Measurements from ENCODE around the gene VAV2. TPM values are rescaled to one million over a fixed set of nuclear protein-coding genes. Genes with fewer than 3 reads are reported as not detected.

VAV2 gene
- total RNA-seq, 1 experiment from 2014 or later: 4.4 TPM

DNA sequence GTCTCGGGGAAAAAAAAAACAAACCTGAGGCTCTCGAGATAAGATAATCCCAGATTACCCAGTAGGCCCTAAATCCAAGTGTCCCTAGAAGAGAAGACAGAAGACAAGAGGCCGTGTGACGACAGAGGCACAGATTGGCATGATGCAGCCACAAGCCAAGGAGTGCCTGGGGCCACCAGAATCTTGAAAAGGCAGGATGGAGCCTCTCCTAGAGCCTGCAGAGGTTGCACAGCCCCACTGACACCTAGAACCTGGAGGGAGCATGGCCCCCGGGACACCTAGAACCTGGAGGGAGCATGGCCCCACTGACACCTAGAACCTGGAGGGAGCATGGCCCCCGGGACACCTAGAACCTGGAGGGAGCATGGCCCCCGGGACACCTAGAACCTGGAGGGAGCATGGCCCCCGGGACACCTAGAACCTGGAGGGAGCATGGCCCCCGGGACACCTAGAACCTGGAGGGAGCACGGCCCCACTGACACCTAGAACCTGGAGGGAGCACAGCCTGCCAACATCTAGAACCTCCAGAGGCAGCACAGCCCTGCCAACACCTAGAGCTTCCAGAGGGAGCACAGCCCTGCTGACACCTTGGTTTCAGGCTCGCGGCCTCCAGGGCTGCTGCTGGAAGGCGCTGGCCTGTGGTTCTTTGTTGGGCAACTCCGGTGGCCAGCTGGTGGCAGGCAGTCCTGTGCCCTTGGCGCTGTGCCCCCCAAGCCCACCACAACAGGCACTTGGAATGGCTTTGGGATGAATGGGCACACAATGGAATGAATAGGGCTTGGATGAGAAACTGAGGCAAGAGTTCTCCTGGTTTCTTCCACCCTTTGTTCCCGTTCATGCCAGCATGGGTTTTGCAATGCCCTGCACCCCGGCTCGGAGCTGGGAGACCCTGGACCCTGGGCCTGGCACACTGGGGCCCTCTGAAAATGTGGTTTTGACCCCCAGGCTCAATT, 39.2 kb downstream of the VAV2 start:
- DNase-seq (ENCODE audit: low read depth, low spot score): no peak
- in situ Hi-C loops (cut with HindIII; ENCODE audit: low pct_unique_long_range_greater_than_20kb, low sequenced_read_pairs): no loop called here

DNA sequence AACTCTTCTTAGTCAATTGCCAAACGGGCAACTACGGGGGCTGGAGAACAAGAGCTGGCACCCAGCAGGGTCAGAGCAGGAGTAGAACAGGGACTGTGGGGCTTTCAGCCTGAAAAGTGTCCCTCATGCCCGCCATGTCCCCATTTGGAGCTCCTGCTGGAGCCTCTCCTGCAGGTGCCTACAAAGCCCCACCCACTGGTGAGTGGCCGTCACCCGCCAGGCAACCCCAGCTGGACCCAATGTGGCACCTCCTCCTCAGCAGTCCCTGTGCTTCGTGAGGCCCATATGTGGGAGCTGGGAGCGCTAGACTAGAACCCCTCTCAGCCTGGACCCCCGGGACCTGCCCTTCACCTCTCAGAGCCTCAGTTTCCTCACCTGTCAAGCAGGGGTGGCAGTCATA, 40.9 kb downstream of the VAV2 start:
- no peak for DNase-seq (ENCODE audit: low read depth, low spot score)
- in situ Hi-C loops (cut with HindIII; ENCODE audit: low pct_unique_long_range_greater_than_20kb, low sequenced_read_pairs): no loop called here

DNA sequence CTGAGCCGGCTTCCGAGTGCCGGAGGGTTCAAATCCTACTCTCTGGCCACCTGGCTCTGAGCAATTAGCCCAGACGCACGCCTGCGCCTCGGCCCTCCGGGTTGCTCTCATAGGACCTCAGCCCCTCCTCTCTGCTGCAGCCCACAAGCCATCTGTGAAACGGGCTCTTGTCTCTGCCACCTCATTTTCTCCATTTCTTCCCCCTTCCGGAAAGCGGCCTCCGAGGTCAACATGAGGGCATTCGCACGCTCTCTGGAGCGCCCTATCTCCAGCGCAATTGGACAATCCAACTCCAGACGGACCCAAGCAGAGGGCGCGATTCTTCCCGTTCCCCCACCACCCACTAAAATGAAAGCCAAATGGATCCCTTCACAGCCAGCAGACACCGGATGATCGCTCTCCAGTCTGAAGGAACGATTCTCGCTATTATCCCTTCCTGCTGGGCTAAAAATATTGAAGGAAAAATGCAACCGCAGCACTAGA, 41.5 kb downstream of the VAV2 start:
- in situ Hi-C loops (cut with HindIII; ENCODE audit: low pct_unique_long_range_greater_than_20kb, low sequenced_read_pairs): no loop called here
- DNase-seq (ENCODE audit: low read depth, low spot score): no peak

DNA sequence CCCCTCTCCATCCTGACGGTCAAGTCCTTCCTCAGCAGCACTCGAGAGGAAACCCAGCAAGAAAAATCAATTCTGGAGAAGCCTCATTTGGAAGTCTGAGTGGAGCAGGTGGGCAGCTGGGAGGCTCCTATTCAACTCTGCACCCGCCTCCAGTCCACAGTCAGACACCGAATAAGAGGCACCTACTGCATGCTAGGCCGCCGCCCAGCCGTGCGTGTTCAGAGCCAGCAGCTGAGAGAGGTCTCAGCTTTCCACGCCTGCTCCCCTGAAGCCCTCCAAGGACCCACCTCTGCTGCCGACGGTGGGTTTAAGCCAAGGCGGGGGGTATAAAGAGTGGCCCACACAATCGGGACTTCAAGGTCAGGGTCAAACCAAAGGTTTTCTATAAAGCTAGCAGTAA, 41.9 kb downstream of the VAV2 start:
- no peak for DNase-seq (ENCODE audit: low read depth, low spot score)
- in situ Hi-C loops (cut with HindIII; ENCODE audit: low pct_unique_long_range_greater_than_20kb, low sequenced_read_pairs): no loop called here

DNA sequence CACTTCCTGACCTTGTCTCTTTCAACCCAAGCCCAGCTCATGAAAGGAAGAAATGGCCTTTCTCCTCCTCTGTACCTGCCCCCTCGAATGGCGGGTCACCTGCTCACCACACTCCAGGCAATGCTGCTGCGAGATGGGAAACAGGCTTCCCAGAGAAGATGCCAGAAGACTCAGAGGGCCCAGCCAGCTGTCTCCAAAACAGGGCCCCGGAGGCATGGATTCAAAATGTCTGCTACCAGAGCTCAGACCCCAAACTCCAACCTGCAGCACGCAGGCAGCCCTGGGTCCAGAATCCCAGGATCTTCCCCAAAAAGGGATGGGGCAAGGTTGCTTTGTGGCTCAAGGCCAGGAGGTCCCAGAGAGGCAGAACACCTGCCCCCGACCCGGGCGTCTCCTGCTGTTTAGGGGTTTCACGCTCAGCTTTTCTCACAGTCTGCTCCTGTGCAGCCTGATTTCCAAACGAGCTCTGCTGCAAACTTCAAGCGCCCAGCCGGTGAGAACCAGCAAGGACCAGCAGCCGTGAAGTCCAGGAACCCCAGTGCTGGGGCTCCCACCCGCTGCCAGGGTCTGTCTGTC, 42.5 kb downstream of the VAV2 start:
- in situ Hi-C loops (cut with HindIII; ENCODE audit: low pct_unique_long_range_greater_than_20kb, low sequenced_read_pairs): no loop called here
- no peak for DNase-seq (ENCODE audit: low read depth, low spot score)

DNA sequence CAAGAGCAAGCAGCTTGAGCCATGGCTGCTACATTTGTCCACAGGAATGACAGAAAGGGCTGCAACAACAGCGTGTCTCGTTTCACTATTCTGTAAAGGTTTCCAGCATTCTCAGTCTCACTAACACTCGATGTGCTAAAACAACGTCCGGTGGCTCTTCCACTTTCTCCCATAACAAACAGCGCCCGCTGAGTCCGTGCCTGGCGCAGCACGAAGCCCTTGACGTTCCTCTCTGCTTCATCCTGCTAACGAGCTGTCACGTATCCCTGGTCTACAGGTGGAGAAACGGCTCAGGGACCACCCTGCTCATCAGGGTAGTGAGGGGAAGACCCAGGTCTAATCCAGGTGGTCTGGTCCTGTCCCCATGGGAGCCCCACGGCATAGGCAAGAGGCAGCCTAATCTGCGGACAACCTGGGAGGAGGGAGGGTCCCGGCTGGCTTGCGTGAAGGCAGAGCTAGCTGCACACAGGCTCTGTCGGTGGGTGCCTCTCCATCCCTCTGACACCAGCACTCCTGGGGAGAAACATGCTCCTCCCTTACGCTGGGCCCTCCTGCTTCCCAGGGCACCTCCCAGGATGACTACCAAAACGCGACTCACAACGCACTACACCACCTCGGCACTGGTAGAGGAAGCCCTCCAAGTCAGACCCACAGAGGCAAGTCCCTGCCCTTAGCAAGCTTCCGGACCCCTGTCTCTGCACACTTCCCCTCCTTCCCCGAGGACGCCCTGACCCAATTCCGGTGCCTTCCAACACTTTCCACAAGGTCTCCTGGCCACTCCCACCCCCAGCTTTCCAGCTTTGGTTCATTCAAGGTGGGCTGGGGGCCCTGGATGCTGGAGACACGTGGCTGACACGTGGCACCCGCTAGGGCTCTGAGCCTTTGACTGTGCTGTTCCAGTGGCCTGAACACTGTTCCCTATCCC, 43.3 kb downstream of the VAV2 start:
- no peak for DNase-seq (ENCODE audit: low read depth, low spot score)
- in situ Hi-C loops (cut with HindIII; ENCODE audit: low pct_unique_long_range_greater_than_20kb, low sequenced_read_pairs): no loop called here

DNA sequence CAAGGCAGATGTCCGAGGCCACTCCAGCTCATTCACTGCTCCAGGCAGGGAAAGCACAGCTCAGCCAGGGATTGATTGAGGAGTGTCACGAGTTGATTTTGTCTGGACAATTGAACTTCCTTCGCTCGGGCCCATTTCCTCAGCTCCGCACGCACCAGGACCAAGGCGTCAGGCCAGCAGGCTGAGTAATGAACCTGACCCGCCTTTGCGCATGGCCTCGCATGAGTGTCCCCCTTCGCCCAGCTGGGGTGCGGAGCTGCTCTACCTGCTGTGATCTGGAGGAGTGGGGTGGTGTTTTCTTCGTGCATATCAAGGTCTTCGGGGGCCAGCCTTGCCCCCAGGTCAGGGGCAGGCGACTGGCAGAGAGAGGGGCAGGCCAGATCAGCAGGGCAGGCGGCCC, 44.0 kb downstream of the VAV2 start:
- no peak for DNase-seq (ENCODE audit: low read depth, low spot score)
- in situ Hi-C loops (cut with HindIII; ENCODE audit: low pct_unique_long_range_greater_than_20kb, low sequenced_read_pairs): no loop called here

DNA sequence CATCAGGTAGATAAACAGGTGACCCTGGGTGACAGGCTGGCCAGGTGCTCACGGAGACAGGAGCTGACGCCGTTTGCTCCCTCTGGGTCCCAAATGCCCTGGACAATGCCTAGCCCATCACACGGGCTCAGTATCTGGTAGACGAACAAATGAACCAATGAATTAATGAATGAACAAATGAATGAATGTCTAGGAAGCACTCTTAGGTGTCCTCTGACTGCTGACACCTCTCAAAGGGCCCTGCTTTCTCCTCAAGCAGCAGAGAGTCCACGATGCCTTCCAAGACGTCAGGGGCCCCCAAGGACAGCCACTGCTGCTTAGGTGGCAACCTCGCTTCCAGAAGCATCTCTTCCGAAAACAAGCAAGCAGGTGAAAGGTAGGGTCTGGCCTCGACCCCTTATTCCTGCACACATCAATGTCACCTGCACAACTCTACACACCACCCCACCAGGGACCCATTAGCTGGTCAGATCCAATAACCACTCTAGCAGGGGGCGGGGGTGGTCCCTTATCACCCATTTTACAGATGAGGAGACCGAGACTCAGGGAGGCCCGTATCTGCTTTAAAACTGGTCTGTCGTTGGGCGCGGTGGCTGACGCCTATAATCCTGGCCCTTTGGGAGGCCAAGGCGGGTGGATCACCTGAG, 45.2 kb downstream of the VAV2 start:
- DNase-seq (ENCODE audit: low read depth, low spot score): no peak
- in situ Hi-C loops (cut with HindIII; ENCODE audit: low pct_unique_long_range_greater_than_20kb, low sequenced_read_pairs): no loop called here

DNA sequence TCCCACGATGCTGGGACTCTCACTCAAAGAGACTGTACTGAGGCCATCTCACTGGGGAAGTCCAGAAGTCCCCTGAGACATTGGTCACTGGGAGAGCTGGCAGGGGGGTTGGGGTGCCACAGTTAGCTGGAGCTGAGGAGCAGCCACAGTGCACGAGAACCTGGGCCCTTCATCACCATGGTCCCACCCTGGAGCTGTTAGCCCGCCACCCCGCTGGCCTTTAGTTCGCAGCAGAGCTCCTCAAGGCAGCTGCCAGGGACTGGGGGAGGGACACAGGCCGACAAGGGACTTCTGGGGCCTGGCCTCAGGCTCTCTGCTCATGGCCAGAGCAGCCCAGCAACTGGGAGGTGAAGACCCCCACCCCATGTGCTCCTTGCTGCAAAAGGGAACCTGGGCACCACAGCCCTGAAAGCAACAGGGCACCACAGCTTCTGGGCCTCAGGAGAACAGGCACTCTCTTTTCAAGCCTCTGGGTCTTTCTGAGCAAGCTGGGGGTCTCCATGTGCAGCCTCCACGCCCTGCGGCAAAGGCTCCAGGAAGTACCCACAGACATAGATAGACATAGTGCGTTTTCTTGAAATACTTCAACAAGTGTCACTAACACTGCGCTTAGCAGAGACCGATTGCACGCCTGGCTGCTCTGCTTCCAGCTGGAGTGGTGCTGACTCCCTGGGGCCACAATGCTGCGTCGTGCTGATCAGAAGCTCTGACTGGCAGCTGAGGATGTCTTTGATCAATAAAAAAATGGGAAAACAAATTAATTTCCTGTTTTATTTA, 46.0 kb downstream of the VAV2 start:
- in situ Hi-C loops (cut with HindIII; ENCODE audit: low pct_unique_long_range_greater_than_20kb, low sequenced_read_pairs): no loop called here
- DNase-seq (ENCODE audit: low read depth, low spot score): no peak

DNA sequence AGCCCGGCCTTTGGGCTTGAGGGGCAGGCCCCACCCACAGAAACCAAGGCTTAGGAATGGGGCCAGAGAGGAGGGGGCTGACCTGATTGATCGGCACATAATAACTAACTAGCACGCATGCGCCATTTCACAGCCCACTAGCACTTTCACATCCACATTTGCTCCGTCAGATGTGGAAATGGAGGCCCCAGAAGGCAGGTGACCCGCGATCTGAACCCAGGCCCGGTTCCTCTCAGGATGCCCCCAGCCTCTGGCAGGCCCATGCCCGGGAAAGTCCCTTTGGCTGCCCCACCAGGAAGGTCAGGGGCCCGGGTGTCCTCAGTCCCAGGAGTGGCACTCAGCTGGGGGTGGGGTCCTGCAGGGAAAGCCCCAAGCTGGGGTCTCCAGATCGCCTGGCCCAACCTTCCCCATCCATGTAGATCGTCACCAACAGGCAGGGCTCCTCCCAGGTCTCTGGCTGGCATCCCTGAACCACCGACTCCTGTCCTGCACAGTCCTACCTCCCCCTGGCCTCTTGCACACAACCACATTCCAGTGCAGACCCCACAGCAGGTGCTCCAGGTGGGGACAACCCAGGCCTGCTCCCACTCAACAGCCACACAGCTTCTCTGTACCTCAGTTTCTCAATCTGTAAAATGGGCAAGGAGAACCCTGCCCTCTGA, 46.7 kb downstream of the VAV2 start:
- no peak for DNase-seq (ENCODE audit: low read depth, low spot score)
- in situ Hi-C loops (cut with HindIII; ENCODE audit: low pct_unique_long_range_greater_than_20kb, low sequenced_read_pairs): no loop called here

DNA sequence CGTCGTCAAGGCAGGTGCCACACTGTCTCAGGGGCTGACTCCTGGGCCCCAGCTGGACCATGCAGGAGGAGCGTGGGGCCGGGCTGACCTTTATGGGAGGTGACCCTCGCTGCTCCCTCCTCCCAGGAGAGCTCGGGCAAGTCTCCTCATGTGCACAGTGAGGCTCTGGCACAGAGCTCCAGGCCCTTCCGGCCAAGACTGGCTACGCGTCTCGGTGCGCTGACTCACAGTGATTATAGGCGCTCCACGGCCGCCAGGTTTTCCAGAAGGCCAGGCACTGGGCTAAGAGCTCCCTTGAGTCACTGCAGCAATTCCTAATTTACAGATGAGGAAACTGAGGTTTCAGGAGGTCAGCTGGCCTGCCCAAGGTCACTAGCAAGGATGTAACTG, 47.4 kb downstream of the VAV2 start:
- no peak for DNase-seq (ENCODE audit: low read depth, low spot score)
- in situ Hi-C loops (cut with HindIII; ENCODE audit: low pct_unique_long_range_greater_than_20kb, low sequenced_read_pairs): no loop called here

DNA sequence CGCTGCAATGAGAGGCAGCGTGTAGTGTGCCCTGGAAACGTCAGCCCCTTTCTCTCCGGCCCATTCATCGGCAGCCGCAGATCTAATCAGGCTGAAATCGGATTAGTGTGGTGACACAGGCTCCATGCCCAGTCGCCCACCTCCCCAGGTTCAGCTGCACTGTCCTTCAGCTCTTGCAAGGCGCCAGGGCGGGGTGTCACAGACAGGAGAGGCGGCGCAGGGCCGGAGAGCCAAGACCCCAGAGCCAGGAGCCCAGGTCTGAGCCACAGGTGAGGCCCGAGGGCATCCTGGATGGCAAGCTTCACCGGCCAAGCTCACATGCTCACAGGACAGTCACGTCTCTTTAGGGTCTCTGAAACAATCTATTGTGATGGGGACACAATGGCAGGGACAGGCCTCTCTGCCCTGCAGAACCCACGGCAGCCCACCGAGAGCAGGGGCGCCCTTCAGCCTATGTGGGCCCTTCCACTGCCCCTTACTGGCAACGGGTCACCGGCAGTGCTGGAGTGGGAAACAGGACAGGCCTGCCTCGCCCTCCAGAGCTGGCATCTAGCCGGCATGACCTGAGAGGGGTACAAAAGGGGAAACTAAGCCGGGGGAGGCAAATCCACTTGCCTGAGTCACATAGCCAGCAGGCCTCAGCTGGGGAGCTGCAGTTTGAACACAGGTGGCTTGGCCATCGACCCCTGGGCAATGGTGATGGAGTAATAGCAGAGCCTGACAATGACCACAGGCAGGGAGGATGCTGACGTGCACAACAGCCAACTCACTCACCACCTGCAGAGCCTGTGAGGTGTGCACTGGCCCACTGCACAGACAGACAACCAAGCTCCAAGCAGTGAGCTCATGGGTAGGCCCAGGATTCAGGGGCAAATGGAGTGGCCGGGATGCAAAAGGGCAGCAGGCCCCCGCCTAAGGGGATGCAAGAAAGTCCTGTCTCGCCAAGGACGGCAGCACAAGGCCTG, 48.1 kb downstream of the VAV2 start:
- no peak for DNase-seq (ENCODE audit: low read depth, low spot score)
- in situ Hi-C loops (cut with HindIII; ENCODE audit: low pct_unique_long_range_greater_than_20kb, low sequenced_read_pairs): no loop called here

DNA sequence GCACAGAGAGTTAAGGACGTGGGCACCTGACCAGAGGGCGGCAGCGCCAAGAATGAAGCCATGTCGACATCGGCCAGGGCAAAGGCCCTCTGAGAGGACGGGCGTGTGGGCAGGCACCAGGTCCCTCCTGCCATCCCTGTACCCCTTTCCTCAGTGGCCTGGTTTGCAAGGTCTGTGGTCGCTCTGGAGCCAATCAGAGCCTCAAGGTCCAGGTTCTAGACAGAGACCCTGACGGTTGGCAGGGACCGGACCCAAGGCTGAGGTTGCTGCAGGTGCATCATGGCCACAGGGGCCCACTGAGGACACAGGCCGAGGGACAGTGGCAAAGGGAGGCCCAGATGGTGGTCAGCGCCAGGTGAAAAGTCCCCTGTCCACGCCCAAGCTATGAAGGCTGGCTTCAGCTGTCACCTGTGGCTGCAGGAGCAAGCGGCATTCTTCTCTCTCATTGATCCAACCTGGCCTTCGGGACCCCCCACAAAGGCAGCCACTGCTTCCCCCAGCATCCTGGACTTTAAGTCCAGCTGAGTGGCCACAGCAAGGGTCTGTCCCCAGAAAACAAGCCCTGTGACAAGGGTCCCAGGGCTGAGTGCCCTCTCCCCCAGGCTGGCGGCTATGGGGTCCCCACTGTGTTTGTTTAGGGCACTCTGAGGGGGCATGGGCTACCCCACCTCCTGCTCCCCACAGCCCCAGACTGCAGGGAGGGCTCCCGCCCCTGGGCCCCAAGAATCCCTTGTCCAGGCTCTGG, 48.9 kb downstream of the VAV2 start:
- no peak for DNase-seq (ENCODE audit: low read depth, low spot score)
- in situ Hi-C loops (cut with HindIII; ENCODE audit: low pct_unique_long_range_greater_than_20kb, low sequenced_read_pairs): no loop called here

DNA sequence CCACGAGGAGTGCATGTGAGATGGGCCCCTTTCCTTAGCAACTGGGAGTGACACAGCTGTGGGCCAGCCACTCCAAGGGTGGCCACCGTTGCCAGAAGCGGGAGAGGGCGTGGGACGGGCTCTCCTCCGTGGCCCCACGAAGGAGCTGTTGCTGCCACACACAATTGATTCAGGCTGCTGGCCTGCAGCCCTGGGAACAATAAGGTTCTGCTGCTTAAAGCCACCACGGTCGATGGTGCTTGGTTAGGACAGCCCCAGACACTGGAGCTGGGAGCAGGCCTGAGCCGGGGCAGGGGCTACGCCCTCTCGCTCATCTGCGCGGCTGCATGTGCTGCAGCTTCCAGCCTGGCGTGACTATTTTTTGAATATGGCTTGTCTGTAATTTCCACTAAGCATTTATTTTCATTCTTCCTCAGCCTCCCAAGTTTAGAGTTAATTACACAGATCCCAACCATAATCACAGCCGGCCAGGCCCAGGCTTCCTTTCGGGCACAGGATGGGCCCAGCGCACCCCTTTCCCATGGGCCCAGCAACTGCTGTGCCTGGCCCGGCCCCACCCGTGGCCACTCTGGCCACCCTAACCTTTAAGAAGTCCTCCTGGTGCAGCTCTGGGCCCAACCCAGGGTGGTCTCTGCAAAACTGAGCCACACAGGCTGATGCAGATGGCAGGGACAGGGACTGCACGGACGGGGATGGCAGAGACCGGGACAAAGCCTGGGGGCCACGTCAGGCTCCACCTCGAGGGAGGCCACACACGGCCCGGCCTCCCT, 49.7 kb downstream of the VAV2 start:
- DNase-seq (ENCODE audit: low read depth, low spot score): no peak
- in situ Hi-C loops (cut with HindIII; ENCODE audit: low pct_unique_long_range_greater_than_20kb, low sequenced_read_pairs): no loop called here

All from SK-MEL-5 (cell line).